ENCODE measurements around the gene ZNF469.

DNA sequence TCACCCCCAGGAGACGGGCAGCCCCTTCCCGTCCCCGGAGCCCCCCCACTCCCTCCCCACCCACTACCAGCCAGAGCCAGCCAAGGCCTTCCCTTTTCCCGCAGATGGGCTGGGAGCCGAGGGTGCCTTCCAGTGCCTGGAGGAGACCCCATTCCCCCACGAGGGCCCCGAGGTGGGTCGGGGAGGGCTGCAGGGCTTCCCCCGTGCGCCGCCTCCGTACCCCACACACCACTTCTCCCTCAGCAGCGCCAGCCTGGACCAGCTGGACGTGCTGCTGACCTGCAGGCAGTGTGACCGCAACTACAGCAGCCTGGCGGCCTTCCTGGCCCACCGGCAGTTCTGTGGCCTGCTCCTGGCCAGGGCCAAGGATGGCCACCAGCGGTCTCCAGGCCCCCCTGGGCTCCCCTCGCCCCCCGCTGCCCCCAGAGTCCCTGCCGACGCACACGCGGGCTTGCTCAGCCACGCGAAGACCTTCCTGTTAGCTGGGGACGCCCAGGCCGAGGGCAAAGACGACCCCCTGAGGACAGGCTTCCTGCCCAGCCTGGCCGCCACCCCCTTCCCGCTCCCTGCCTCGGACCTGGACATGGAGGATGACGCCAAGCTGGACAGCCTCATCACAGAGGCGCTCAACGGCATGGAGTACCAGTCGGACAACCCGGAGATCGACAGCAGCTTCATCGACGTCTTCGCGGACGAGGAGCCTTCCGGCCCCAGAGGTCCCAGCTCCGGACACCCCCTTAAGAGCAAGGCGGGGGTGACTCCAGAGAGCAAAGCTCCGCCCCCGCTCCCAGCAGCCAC is 46.8 kb downstream of the ZNF469 start:
- TF ChIP-seq EP300 (IDR thresholded peaks at IDR 0.05; ENCODE audit: low read depth) (no peak), POLR2AphosphoS5 (IDR thresholded peaks at IDR 0.05) (no peak), POLR2A (IDR thresholded peaks at IDR 0.05) (no peak)
- TF ChIP-seq, protein P1, sequence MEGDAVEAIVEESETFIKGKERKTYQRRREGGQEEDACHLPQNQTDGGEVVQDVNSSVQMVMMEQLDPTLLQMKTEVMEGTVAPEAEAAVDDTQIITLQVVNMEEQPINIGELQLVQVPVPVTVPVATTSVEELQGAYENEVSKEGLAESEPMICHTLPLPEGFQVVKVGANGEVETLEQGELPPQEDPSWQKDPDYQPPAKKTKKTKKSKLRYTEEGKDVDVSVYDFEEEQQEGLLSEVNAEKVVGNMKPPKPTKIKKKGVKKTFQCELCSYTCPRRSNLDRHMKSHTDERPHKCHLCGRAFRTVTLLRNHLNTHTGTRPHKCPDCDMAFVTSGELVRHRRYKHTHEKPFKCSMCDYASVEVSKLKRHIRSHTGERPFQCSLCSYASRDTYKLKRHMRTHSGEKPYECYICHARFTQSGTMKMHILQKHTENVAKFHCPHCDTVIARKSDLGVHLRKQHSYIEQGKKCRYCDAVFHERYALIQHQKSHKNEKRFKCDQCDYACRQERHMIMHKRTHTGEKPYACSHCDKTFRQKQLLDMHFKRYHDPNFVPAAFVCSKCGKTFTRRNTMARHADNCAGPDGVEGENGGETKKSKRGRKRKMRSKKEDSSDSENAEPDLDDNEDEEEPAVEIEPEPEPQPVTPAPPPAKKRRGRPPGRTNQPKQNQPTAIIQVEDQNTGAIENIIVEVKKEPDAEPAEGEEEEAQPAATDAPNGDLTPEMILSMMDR (IDR thresholded peaks at IDR 0.05): no peak

Data from transverse colon (tissue), 4 donors.